Cerebellar nuclear complex (tissue), 1 donor: ENCODE data around the gene LHFPL3.

Source experiments
- DNase-seq, 2 experiments: peaks; one replicate each; lab custom pipeline; 2025; lab: John Stamatoyannopoulos, UW

LHFPL3 gene

GRCh38 chr7:104846731-104847130, 518.3 kb downstream of the LHFPL3 start:
- no peak for DNase-seq

GRCh38 chr7:104848138-104848990, 520.0 kb downstream of the LHFPL3 start:
- peak in 1 of 2 experiments; percentile 24 for DNase-seq

- no peak for DNase-seq
Observed at GRCh38 chr7:104850374-104850773, 522.0 kb downstream of the LHFPL3 start.

GRCh38 chr7:104851268-104851667, 522.9 kb downstream of the LHFPL3 start:
- DNase-seq = no peak

GRCh38 chr7:104852386-104852785, 524.0 kb downstream of the LHFPL3 start:
- no peak for DNase-seq

- no peak for DNase-seq
Observed at GRCh38 chr7:104855861-104856260, 527.5 kb downstream of the LHFPL3 start.

GRCh38 chr7:104857458-104858425, 529.3 kb downstream of the LHFPL3 start:
- no peak for DNase-seq

- DNase-seq = no peak
Observed at GRCh38 chr7:104859754-104860426, 531.5 kb downstream of the LHFPL3 start.

- no peak for DNase-seq
Observed at GRCh38 chr7:104861729-104862390, 533.5 kb downstream of the LHFPL3 start.

GRCh38 chr7:104862719-104863118, 534.3 kb downstream of the LHFPL3 start:
- no peak for DNase-seq

- no peak for DNase-seq
Observed at GRCh38 chr7:104873401-104873800, 545.0 kb downstream of the LHFPL3 start.

GRCh38 chr7:104878577-104878976, 550.2 kb downstream of the LHFPL3 start:
- no peak for DNase-seq

GRCh38 chr7:104883248-104883717, 554.9 kb downstream of the LHFPL3 start:
- DNase-seq = no peak

- DNase-seq = no peak
Observed at GRCh38 chr7:104883718-104884452, 555.5 kb downstream of the LHFPL3 start.

- DNase-seq = no peak
Observed at GRCh38 chr7:104886651-104887050, 558.2 kb downstream of the LHFPL3 start.

GRCh38 chr7:104890216-104890615, 561.8 kb downstream of the LHFPL3 start:
- no peak for DNase-seq

- DNase-seq = no peak
Observed at GRCh38 chr7:104891949-104892348, 563.5 kb downstream of the LHFPL3 start.

- no peak for DNase-seq
Observed at GRCh38 chr7:104894314-104894713, 565.9 kb downstream of the LHFPL3 start.

- no peak for DNase-seq
Observed at GRCh38 chr7:104894726-104895521, 566.5 kb downstream of the LHFPL3 start.
